Right lobe of liver (tissue), 4 donors: ENCODE data around the gene DUSP5.

Experiments used
- POLR2A ChIP-seq: fragments of 450-650 bp; IDR thresholded peaks from one replicate; pipeline ENCODE4 v1.6.1; 2017; ENCODE audit warnings: antibody characterized with exemption, mild to moderate bottlenecking
- TF ChIP-seq, protein P1 (sequence below), 4 donors: fragments of 200-600 bp in 3 of 4; fragments of 450-650 bp in 1 of 4; IDR thresholded peaks; one replicate each; pipeline versions ENCODE4 v1.5.1 to v1.8.0; 2016 to 2022; ENCODE audit warnings: antibody characterized with exemption in 4 of 4, mild to moderate bottlenecking in 2 of 4
- donor health status: DM: no; HTN: no; CAD: no.
- donor health status: DM: no; HTN: no; CAD: no.
- donor health status: DM: no; HTN: yes; CAD: no.

GRCh38 chr10:110508806-110509544 is 11.3 kb downstream of the DUSP5 start:
- TF ChIP-seq, protein P1, sequence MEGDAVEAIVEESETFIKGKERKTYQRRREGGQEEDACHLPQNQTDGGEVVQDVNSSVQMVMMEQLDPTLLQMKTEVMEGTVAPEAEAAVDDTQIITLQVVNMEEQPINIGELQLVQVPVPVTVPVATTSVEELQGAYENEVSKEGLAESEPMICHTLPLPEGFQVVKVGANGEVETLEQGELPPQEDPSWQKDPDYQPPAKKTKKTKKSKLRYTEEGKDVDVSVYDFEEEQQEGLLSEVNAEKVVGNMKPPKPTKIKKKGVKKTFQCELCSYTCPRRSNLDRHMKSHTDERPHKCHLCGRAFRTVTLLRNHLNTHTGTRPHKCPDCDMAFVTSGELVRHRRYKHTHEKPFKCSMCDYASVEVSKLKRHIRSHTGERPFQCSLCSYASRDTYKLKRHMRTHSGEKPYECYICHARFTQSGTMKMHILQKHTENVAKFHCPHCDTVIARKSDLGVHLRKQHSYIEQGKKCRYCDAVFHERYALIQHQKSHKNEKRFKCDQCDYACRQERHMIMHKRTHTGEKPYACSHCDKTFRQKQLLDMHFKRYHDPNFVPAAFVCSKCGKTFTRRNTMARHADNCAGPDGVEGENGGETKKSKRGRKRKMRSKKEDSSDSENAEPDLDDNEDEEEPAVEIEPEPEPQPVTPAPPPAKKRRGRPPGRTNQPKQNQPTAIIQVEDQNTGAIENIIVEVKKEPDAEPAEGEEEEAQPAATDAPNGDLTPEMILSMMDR (IDR thresholded peaks at IDR 0.05) = no peak
- TF ChIP-seq POLR2A = no peak
